Stimulated activated CD4-positive, alpha-beta T cell treated with anti-CD3 and anti-CD28 coated beads, Interleukin-2, amount 100 ng/mL, for 4 hours (primary cell): ENCODE measurements around the gene TRIM72.
A peak's percentile ranks its signal among the peaks of the same experiment; 100 is the strongest.
"Not testable (repeated sequence)": the region's sequence is repeated elsewhere in the genome, so short reads cannot be mapped to it uniquely, and the experiment has no call there.

ENCODE experiments used
- DNase-seq: peaks from one replicate; pipeline ENCODE4 v3.0.0-alpha.2; 2020; ENCODE audit warnings: low read depth

Gene TRIM72, protein sequence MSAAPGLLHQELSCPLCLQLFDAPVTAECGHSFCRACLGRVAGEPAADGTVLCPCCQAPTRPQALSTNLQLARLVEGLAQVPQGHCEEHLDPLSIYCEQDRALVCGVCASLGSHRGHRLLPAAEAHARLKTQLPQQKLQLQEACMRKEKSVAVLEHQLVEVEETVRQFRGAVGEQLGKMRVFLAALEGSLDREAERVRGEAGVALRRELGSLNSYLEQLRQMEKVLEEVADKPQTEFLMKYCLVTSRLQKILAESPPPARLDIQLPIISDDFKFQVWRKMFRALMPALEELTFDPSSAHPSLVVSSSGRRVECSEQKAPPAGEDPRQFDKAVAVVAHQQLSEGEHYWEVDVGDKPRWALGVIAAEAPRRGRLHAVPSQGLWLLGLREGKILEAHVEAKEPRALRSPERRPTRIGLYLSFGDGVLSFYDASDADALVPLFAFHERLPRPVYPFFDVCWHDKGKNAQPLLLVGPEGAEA

DNA sequence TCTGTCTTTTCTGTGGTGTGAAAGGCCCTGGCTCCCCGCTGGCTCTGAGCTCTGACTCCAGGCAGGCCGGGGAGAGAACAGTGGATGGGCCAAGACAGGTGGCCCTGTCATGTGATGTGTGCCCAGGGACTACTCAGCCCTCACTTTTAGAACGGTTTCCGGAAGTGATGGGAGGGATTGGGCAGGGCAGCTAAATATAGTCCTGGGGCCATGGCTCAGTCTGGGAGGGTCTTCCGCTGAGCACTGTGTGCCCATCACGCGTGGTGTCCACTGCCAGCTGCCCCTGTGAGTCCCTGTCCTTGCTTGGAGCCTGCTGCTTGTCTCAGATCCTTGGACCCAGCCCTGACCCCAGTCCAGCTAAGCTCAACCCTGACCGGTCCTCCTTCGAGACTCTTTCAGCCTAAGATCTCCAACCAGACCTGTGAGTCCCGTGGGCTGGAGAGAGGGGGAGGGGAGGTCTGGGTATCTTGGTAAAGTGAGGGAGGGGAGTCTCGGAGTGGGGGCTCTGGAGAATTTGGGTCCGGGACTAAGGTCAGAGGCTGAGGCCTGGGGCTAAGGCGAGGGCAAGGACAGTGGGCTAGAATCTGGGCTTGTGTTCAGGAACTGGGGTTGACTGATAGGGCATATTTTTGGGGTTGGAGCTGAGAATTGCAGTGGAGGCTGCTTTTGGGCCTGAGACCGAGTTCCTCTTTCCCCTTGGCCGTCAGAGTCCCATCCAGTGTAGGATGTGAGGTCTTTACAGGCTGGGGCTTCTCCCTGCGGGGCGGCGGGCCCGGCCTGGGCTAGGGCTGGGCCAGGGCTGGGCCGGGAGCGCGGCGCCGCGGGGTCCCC is at the start of gene TRIM72:
TSS of gene TRIM72 (plus strand) at position 243 of the 831 bp plus-strand sequence. CDS start 620 bp downstream, outside the sequence.
- no peak for DNase-seq

DNA sequence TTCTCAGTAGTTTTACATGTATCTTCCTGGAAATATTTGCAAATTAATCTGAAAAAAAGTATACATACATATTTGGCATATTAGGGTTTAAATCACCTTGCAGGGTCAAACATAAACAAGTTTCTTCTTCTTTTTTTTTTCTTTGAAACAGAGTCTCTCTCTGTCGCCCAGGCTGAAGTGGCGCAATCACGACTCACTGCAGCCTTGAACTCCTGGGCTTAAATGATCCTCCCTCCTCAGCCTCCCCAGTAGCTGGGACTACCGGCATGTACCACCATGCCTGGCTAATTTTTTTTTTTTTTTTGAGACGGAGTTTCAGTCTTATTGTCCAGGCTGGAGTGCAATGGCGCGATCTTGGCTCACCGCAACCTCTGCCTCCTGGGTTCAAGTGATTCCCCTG is 46.6 kb upstream of the TRIM72 start:
- DNase-seq = no peak

DNA sequence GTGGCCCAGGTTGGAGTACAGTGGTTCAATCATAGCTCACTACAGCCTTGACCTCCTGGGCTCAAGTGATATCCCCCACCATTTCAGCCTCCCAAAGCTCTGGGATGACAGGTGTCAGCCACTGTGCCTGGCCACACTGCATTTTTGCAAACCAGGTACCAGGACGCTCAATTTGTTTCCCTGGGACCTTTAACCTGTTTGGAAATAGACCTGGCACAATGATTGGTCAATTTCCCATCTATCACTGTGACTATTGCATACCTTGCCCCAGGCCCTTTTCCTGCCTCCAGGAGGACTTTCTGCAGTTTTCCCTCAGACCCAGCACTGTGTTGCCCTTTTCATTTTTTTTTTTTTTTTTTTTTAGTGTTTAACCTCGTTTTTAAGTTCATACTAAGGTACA is 45.1 kb upstream of the TRIM72 start:
- DNase-seq = no peak

DNA sequence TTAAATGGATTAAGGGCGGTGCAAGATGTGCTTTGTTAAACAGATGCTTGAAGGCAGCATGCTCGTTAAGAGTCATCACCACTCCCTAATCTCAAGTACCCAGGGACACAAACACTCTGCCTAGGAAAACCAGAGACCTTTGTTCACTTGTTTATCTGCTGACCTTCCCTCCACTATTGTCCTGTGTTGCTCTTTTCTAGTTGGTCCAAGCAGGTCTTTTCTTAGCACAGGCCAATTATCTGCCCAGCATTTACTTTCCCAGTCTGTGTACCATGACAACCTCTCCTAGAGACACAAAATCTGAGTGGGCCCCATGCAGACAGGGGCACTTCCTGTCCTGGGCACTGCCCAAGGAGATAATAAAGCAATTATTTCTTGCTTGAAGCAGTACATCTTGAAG is 43.9 kb upstream of the TRIM72 start:
- DNase-seq = not testable (repeated sequence)

DNA sequence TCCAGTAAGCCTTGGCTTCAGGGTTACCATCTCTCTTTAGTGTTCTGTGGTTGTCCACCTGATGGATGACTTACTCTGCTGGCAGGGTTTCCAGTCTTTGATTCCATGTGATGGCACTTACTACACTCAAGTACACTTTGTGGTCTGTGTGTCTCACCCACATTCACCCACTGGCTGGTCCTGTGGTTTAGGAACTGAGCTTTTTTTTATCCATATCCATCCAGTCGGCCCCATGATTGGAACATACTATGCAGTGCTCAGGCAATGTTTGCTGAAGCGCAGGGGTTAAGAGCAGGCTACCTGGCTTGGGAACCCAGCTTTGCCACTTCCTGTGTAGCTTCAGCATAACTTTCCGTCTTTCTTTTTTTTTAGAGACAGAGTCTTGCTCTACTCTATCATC is 36.8 kb upstream of the TRIM72 start:
- DNase-seq = no peak

DNA sequence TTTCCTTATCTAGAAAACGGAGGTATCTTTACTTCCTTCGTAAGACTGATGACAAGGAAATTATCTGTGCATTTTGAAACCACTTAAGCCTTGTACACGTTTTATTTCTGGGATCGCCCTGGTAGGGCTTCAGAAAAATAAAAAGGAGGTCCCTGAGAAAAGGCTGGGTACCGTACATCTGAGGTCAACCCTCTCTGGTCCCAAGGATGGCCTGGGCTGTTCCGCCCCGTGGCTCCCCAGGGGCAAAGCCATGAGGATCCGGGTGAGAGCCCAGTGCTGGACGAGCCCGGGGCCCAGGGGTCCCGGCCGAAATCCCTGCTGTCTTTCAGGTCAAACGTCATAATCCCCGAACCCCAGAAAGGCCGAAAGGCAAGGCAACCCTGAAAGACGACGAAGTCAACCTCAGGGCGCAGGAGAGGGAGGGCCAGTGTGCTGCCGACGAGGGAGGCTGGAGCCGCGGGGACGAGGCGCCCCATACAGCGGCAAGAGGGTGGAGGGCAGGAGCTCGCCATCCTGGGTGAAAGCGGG is 34.6 kb upstream of the TRIM72 start:
- no peak for DNase-seq

DNA sequence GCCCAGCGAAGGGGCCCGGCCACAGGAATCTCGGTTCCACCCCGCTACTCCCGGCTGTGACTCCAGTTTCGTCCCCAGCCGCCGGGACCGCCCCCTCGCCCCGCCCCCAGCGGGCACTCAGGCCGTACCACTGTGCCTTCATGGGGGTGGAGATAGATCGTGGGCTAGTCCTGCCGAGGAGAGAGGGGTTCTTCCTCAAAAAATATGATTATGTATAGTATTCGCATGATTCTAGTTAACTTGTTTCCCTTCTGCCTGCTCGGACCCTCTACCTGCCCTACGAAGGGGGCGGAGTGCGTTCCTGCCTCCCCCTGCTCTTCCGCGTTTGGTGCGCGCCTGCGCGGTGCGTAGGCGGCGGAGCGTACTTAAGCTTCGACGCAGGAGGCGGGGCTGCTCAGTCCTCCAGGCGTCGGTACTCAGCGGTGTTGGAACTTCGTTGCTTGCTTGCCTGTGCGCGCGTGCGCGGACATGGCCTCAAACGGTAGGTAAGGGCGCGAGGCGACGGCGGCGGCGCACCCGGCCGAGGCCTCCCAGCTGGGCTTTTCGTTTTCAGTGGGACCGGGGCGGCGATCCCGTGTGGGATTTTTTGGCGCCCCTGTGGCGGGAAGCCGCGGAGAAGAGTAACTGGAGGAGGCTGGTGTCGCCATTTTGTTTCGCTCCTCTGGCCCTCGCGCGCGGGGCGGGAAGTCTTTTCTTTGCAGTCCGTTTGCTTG is 34.0 kb upstream of the TRIM72 start, which contains the start of gene FUS:
TSS of gene FUS (plus strand) at position 393 of the 713 bp plus-strand sequence. CDS start at position 469, 76 bp downstream.
- DNase-seq = peak; percentile 81

DNA sequence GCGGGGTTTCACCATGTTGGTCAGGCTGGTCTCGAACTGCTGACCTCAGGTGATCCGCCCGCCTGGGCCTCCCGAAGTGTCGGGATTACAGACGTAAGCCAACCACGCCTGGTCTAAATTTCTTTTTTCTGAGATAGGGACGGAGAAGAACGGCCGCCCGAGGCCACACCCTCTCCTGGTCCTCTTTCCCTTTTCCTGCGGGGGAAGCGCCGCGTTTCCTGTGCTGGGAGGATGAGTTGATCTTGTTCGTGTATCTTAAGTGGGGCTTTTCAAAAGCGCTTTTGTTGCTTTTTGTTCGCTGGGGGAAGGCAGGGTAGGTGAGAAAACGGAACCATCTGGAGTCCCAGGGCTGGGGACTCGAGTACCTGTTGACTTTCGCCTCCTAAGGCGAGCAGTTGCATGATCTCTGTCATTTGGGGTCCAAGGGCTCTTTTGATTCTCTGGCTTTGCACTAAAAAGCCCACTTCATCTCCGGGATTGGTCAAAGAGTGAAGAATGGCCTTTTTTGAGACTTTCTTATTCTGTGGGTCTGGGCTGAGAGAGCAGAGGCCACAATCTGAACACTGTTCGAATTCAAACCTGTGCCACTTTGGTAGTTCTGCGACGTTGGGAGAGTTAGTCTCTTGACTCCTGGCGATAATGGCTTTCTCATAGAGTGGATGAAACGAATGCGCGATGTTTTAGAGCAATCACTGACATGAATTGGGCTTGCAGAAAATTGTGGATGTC is 32.7 kb upstream of the TRIM72 start:
- no peak for DNase-seq

DNA sequence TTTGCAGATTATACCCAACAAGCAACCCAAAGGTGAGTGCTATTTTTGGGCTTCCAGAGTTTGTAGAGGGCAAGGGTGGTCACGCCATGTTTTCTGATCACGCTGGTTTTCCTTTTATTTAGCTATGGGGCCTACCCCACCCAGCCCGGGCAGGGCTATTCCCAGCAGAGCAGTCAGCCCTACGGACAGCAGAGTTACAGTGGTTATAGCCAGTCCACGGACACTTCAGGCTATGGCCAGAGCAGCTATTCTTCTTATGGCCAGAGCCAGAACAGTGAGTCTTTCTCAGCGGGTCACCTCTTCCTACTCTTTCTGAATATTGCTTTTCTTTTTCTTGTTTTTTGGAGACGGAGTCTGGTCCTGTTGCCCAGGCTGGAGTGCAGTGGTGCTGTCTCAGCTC is 31.5 kb upstream of the TRIM72 start:
- DNase-seq = no peak

DNA sequence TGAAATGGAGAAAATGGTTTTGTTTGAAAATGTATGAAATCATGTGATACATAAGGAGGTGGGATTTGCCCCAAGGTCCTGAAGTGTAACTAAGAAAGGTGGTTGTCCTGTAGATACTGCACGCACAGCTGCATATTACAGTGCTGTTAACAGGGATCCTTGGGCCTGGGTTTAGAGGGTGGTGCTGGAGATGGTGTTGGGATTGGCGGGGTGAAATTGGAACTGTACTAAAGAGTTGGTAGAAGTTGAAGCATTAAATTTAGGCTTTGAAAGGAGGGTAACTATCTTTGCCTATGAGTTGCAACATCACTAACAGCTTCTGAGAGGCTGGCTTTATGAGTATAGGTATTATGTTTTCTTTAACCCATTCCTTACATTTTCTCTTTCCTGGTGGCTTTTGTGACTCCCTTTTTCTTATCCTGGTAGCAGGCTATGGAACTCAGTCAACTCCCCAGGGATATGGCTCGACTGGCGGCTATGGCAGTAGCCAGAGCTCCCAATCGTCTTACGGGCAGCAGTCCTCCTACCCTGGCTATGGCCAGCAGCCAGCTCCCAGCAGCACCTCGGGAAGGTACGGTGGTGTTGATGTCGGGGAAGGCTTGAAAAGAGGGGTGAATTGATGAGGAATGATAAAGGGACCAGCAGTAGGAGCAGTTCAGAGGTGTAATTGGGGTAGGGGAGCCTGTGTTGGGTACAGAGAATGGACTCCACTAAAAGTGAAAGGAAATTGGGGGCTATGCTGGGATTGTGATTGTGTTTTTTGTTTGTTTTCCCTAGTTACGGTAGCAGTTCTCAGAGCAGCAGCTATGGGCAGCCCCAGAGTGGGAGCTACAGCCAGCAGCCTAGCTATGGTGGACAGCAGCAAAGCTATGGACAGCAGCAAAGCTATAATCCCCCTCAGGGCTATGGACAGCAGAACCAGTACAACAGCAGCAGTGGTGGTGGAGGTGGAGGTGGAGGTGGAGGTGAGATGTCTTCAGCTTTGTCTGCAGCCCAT is 30.2 kb upstream of the TRIM72 start:
- no peak for DNase-seq

DNA sequence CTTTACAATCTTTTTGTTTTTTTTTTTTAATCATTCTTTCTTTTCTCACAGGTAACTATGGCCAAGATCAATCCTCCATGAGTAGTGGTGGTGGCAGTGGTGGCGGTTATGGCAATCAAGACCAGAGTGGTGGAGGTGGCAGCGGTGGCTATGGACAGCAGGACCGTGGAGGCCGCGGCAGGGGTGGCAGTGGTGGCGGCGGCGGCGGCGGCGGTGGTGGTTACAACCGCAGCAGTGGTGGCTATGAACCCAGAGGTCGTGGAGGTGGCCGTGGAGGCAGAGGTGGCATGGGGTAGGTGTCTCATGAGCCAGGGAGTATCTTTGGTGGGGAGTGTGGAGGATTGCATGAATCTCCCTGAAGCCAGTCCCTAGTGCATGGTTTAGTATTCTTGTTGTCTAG is 29.0 kb upstream of the TRIM72 start:
- no peak for DNase-seq

DNA sequence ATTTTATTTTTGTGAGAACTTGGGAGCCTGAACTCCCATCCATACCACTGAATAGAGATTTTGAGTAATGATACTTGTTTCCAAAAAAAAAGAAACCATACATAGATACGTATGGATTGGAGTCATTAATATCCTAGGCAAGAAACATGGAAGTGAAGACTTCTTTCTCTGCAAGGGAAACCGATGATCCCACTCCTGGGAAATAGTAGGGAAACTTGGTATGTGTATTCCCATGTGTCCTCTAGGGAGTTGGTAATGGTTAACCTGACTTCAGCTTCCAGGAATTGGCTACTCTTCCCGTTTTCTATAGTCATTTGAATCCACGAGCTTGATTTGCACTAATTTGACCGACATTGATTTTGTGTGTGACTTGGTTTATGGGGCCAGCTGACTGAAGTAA is 28.6 kb upstream of the TRIM72 start:
- DNase-seq = no peak

DNA sequence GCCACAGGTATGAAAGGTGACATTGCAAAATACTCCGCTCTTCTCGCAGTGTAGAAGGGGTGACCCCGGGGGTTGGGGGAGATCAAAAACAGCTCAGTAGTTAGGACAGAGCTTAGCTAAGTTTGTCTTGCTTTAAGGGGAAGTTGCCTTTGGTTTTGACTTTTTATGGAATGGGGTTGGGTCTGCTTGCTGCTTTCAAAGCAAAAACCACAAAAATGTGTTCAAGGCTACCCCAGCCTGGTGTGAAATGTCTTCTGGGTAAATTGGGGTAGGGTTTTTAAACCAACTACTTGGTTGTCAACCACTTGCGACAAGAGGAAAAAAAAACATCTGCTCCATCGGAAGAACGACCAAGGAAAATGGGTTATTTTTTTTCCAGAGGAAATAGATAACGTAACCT is 27.7 kb upstream of the TRIM72 start:
- DNase-seq = no peak

DNA sequence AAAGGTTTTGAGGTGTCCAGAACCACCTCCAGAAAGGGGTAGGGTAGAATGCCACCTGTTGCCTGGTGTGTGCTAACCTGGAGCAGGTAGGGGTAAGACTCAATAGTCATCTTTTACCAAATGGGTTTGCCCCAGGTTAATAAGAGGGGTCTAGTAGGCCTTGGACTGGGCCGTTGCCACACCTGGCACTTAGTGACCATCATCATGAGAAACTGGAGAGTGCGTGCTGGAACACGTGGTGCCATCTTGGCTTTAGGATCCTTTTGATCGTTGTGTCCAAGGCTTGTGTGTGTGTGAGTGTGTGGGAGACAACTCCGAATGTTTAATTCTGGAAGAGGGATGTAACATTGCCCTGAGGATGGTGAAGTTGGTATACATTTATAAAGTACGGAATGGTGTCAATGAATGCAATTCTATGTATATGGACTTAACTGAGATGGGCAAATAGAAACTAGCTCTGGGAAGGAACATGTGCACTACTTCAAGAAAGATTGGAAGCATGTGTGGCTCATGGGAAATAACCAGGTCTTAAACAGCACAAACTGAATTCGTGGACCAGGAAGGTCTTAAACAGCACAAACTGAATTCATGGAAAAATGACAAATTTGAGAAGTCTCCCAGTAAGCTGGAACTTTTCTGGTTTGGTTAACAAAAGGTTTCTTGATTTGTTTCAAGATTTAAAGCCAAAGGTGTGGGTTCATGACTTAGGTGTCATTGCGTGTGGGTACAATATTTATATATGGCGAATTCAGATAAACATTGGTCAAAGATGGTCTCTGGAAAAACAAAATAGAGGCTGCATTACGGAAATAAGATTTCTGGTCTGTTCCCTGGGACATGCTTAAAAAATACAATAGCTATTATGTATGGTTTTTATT is 26.8 kb upstream of the TRIM72 start:
- DNase-seq = no peak

DNA sequence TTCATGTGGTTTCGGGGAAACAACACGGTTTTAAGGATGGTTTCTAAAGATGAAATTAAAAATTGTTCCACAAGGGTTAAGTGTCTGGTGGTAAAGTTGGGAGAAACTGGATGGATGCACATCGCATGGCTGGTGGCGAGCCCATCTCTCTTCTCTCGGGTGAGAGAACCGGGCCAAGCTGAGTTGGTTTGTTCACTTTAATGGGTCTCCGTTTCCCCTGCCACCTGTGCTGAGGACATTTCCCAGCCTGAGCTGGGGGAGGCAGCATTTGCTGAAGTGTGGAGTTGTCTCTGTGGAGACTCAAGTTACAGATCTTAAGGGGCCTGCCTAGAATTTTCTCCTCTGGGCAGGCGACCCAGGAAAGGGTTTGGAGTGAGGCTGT is 26.1 kb upstream of the TRIM72 start:
- no peak for DNase-seq

DNA sequence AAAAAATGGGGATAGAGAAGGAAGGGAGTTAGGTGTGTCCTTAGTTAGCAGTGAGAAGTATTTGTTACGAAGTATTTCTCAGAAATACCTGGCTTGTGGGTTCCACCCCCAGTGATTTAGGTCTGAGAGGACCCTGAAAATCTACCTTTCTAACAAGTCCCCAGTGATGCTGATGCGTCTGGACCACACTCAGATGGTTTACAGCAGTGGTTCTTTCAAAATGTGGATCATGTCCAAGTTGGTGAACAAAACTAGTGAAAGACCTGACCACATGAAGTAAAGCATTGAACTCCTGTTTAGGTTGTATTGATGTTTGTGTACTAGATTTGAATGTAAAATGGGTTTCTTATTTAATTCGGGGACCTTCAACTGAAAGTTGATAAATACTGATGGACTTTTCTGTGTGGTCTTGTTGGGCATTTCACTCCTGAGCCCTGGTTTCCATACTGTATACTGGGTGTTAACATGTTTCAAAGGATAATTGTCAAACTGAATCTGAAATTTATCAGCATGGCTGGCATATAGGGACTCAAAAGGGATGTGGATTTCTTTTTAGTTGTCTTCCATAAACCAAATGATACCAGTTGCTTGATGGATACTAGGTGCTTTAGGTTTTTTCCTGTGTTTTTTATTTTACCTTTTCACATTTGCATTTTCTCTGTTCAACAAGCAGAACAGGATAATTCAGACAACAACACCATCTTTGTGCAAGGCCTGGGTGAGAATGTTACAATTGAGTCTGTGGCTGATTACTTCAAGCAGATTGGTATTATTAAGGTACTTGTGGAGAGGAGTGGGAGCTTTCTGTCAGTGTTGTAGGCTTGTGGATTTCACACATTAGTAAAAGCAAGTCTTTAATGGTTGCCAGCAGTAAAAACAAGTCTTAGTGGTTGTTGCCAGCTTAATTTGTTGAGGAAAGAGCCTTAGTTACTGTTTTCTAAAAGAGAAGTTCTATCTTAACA is 25.2 kb upstream of the TRIM72 start:
- no peak for DNase-seq

DNA sequence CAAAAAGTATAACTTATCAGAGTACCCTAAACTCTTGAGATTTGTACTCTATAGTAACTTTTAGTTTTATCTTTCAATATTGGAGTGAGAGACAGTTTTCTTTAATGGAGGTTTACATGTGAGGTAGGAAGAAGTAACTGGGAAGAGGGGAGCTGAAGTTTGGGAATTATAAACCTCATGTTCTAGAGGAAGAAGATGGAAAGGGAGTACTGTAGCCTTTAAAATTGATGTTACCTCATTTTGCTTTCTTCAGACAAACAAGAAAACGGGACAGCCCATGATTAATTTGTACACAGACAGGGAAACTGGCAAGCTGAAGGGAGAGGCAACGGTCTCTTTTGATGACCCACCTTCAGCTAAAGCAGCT is 24.5 kb upstream of the TRIM72 start:
- no peak for DNase-seq

DNA sequence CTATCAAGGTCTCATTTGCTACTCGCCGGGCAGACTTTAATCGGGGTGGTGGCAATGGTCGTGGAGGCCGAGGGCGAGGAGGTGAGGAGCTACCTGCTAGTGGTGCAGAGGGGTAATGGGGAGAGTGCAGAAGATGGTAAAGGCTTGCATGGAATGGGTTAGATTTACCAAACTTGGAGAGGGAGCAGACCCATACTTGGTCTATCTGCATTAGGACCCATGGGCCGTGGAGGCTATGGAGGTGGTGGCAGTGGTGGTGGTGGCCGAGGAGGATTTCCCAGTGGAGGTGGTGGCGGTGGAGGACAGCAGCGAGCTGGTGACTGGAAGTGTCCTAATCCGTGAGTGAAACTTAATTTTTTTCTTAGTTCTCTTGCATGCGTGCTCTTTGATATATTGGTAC is 23.9 kb upstream of the TRIM72 start:
- DNase-seq = no peak
